ENCODE results near the gene EIF2AK2. TPM values are rescaled to one million over a fixed set of nuclear protein-coding genes. Genes with fewer than 3 reads are reported as not detected.

The EIF2AK2 gene
- total RNA-seq, 1 donor, result 42.3 TPM

GRCh38 chr2:37192551-37192950 is 35.8 kb upstream of the EIF2AK2 start:
- Histone ChIP-seq H3K36me3 (ENCODE audit: insufficient read depth, low read length) (no peaks in the 10 kb centered on the region), H3K4me1 (ENCODE audit: insufficient read depth, low read length) (peaks cover 15% of the 10 kb centered on the region), H3K79me2 (ENCODE audit: insufficient read depth, low read length) (peaks cover 12% of the 10 kb centered on the region), H3K27me3 (ENCODE audit: insufficient read depth, low read length) (no peaks in the 10 kb centered on the region), H2AFZ (ENCODE audit: low read length) (no peak overlapping the region), H4K20me1 (ENCODE audit: insufficient read depth, low read length) (no peaks in the 10 kb centered on the region), H3K9me3 (ENCODE audit: low read depth, low read length) (no peaks in the 10 kb centered on the region), H3K27ac (ENCODE audit: low read depth, low read length) (no peak overlapping the region), H3K4me2 (ENCODE audit: insufficient read depth, low read length) (no peak overlapping the region), H3K4me3 (ENCODE audit: insufficient read depth, low read length) (no peak overlapping the region)
- TF ChIP-seq, protein P1, sequence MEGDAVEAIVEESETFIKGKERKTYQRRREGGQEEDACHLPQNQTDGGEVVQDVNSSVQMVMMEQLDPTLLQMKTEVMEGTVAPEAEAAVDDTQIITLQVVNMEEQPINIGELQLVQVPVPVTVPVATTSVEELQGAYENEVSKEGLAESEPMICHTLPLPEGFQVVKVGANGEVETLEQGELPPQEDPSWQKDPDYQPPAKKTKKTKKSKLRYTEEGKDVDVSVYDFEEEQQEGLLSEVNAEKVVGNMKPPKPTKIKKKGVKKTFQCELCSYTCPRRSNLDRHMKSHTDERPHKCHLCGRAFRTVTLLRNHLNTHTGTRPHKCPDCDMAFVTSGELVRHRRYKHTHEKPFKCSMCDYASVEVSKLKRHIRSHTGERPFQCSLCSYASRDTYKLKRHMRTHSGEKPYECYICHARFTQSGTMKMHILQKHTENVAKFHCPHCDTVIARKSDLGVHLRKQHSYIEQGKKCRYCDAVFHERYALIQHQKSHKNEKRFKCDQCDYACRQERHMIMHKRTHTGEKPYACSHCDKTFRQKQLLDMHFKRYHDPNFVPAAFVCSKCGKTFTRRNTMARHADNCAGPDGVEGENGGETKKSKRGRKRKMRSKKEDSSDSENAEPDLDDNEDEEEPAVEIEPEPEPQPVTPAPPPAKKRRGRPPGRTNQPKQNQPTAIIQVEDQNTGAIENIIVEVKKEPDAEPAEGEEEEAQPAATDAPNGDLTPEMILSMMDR (IDR thresholded peaks at IDR 0.05; ENCODE audit: extremely low read depth, low read depth, low read length), result no peak
- DNase-seq (ENCODE audit: insufficient read length, low spot score, missing footprints), result no peak

DNA sequence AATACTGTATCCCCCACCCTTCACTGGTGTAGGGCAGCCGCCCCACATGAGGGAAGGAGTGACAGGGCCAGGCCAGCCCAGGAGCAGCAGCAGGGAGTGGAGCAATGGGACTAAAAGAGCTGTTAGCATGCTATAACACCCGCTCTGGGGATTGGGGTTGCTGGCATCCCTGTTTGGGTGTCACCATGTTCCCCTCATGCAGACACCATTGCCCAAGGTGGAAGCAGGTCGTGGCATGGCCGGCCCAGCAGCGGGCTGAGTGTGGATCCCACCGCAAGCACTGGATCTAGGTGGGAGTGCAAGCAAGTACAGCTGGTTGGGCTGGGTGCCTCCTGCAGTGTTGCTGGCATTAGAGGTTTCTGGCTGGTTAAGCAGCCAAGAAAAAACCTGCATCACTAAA is 35.0 kb upstream of the EIF2AK2 start:
- H3K27ac ChIP-seq (ENCODE audit: low read depth, low read length), result no peak overlapping the region
- no peaks in the 10 kb centered on the region for H3K27me3 ChIP-seq (ENCODE audit: insufficient read depth, low read length)
- no peaks in the 10 kb centered on the region for H3K9me3 ChIP-seq (ENCODE audit: low read depth, low read length)
- TF ChIP-seq, protein P1 (IDR thresholded peaks at IDR 0.05; ENCODE audit: extremely low read depth, low read depth, low read length), result no peak
- H3K36me3 ChIP-seq (ENCODE audit: insufficient read depth, low read length), result no peaks in the 10 kb centered on the region
- no peaks in the 10 kb centered on the region for H4K20me1 ChIP-seq (ENCODE audit: insufficient read depth, low read length)
- peaks cover 10% of the 10 kb centered on the region for H3K4me1 ChIP-seq (ENCODE audit: insufficient read depth, low read length)
- no peak overlapping the region for H3K4me3 ChIP-seq (ENCODE audit: insufficient read depth, low read length)
- no peak overlapping the region for H2AFZ ChIP-seq (ENCODE audit: low read length)
- no peak for DNase-seq (ENCODE audit: insufficient read length, low spot score, missing footprints)
- peaks cover 4% of the 10 kb centered on the region for H3K79me2 ChIP-seq (ENCODE audit: insufficient read depth, low read length)
- H3K4me2 ChIP-seq (ENCODE audit: insufficient read depth, low read length), result no peak overlapping the region

- H2AFZ ChIP-seq (ENCODE audit: low read length), result peak overlapping the region; percentile 9
- no peak overlapping the region for H3K27ac ChIP-seq (ENCODE audit: low read depth, low read length)
- H3K79me2 ChIP-seq (ENCODE audit: insufficient read depth, low read length), result no peaks in the 10 kb centered on the region
- H3K4me2 ChIP-seq (ENCODE audit: insufficient read depth, low read length), result no peak overlapping the region
- H3K27me3 ChIP-seq (ENCODE audit: insufficient read depth, low read length), result peaks cover under 1% of the 10 kb centered on the region
- H3K4me1 ChIP-seq (ENCODE audit: insufficient read depth, low read length), result peaks cover 10% of the 10 kb centered on the region
- TF ChIP-seq, protein P1 (IDR thresholded peaks at IDR 0.05; ENCODE audit: extremely low read depth, low read depth, low read length), result no peak
- H3K9me3 ChIP-seq (ENCODE audit: low read depth, low read length), result no peaks in the 10 kb centered on the region
- H4K20me1 ChIP-seq (ENCODE audit: insufficient read depth, low read length), result no peaks in the 10 kb centered on the region
- no peak for DNase-seq (ENCODE audit: insufficient read length, low spot score, missing footprints)
- no peak overlapping the region for H3K4me3 ChIP-seq (ENCODE audit: insufficient read depth, low read length)
- no peaks in the 10 kb centered on the region for H3K36me3 ChIP-seq (ENCODE audit: insufficient read depth, low read length)
Observed at GRCh38 chr2:37191253-37191652, 34.5 kb upstream of the EIF2AK2 start.

DNA sequence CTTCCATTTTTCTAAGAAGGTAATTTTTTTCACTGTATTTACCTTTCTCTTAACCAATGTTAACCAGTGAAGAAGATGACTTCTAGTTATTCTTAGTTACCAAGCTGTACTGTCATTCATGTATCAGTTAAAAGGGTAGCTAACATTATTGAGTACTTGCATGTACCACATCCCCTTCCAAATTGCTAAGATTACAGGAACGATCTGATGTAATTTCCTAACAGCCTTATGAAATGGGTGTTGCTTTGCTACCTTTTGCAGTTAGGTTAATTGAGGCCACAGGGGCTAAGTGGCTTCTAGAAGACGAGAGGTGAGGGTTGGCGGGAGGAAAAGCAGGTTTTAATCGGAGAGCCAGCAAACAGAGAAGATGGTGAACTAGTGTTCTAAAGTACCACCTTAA is 33.5 kb upstream of the EIF2AK2 start:
- no peak for DNase-seq (ENCODE audit: insufficient read length, low spot score, missing footprints)
- TF ChIP-seq, protein P1 (IDR thresholded peaks at IDR 0.05; ENCODE audit: extremely low read depth, low read depth, low read length), result no peak

More for the DNA sequence above, 33.5 kb upstream of the EIF2AK2 start:
- no peaks in the 10 kb centered on the region for H3K9me3 ChIP-seq (ENCODE audit: low read depth, low read length)
- H3K27ac ChIP-seq (ENCODE audit: low read depth, low read length), result no peak overlapping the region
- no peaks in the 10 kb centered on the region for H3K79me2 ChIP-seq (ENCODE audit: insufficient read depth, low read length)
- peak overlapping the region; percentile 58 for H2AFZ ChIP-seq (ENCODE audit: low read length)
- H3K27me3 ChIP-seq (ENCODE audit: insufficient read depth, low read length), result peaks cover 7% of the 10 kb centered on the region
- peaks cover 10% of the 10 kb centered on the region for H3K4me1 ChIP-seq (ENCODE audit: insufficient read depth, low read length)
- no peak overlapping the region for H3K4me3 ChIP-seq (ENCODE audit: insufficient read depth, low read length)
- no peak overlapping the region for H3K4me2 ChIP-seq (ENCODE audit: insufficient read depth, low read length)
- no peaks in the 10 kb centered on the region for H3K36me3 ChIP-seq (ENCODE audit: insufficient read depth, low read length)
- H4K20me1 ChIP-seq (ENCODE audit: insufficient read depth, low read length), result no peaks in the 10 kb centered on the region

All from osteoblast (primary cell).